HL-60 (cell line): ENCODE results near the gene EME2.

Source experiments
- CTCF ChIP-seq: IDR thresholded peaks from one replicate; pipeline ENCODE4 v1.5.1; 2011; ENCODE audit warnings: low read length, control low read depth, inconsistent platforms; ENCODE audit not compliant: insufficient read depth
- GABPA ChIP-seq: IDR thresholded peaks from 2 replicates; pipeline ENCODE4 v1.6.1; 2012; ENCODE audit warnings: low read depth
- POLR2AphosphoS5 ChIP-seq: IDR thresholded peaks from 2 replicates; pipeline ENCODE4 v1.6.1; 2012; ENCODE audit warnings: low read depth
- REST ChIP-seq: IDR thresholded peaks from 2 replicates; pipeline ENCODE4 v1.6.1; 2012; ENCODE audit warnings: low read depth; ENCODE audit not compliant: insufficient replicate concordance
- SPI1 ChIP-seq: IDR thresholded peaks from 2 replicates; pipeline ENCODE4 v1.6.1; 2012; ENCODE audit warnings: low read depth, mild to moderate bottlenecking, borderline replicate concordance

- no peak for TF ChIP-seq GABPA
- no peak for TF ChIP-seq POLR2AphosphoS5
- TF ChIP-seq CTCF = no peak
- no peak for TF ChIP-seq SPI1
- TF ChIP-seq REST = no peak
These were observed 43.2 kb upstream of the EME2 start for GRCh38 chr16:1729445-1729844.
